ENCODE results near the gene CEACAM3.
A peak's percentile ranks its signal among the peaks of the same experiment; 100 is the strongest.

DNA sequence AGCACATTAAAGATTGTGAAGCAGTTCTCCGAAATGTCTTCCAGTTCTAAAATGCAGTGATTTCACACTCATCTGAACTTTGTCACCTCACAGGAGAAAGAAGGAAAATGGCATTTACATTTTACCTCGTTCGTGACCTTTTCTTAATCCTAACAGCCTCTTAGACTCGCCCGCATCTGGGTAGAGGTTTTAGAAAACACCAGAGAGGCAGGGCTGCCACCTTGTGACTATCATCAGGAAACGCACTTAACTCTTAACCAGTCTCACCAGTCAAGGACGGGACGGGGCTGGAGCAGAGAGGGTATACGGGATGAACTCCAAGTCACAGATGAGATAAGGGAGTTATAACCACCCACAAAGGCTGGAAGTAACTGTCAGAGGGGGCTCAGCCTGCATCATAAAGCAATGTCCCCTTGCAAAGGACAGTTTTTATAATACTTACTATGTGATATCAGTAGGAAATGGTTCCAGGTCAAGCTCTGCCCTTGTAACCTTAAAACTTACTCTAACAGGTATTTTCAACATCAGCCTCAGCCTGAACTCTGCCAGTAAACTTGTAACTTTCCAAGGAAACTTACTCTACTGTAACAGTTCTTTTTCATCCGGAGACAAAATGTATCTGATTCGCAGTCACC is 49.7 kb upstream of the CEACAM3 start:
- TF ChIP-seq CTCF (IDR thresholded peaks at IDR 0.05) (peak in 3 of 4 experiments; percentile 26 to 52 (median 45)), EP300 (IDR thresholded peaks at IDR 0.05) (no peak), POLR2AphosphoS5 (IDR thresholded peaks at IDR 0.05) (no peak), POLR2A (IDR thresholded peaks at IDR 0.05) (no peak)
